NCI-H510A treated with DMSO at 0.1 percent for 48 hours (cell line): Measurements from ENCODE around the gene SYAP1.
A peak's percentile ranks its signal among the peaks of the same experiment; 100 is the strongest.
"Not testable (repeated sequence)": the region's sequence is repeated elsewhere in the genome, so short reads cannot be mapped to it uniquely, and the experiment has no call there.

Experiments used
- DNase-seq: peaks from one replicate; lab custom pipeline; 2025; lab: John Stamatoyannopoulos, UW

Gene SYAP1

GRCh38 chrX:16779815-16780214 is 60.4 kb downstream of the SYAP1 start:
- DNase-seq = not testable (repeated sequence)

- DNase-seq = no peak
These were observed 64.0 kb downstream of the SYAP1 start for GRCh38 chrX:16783452-16783851.

GRCh38 chrX:16784440-16784839 is 65.0 kb downstream of the SYAP1 start:
- DNase-seq = not testable (repeated sequence)

DNA sequence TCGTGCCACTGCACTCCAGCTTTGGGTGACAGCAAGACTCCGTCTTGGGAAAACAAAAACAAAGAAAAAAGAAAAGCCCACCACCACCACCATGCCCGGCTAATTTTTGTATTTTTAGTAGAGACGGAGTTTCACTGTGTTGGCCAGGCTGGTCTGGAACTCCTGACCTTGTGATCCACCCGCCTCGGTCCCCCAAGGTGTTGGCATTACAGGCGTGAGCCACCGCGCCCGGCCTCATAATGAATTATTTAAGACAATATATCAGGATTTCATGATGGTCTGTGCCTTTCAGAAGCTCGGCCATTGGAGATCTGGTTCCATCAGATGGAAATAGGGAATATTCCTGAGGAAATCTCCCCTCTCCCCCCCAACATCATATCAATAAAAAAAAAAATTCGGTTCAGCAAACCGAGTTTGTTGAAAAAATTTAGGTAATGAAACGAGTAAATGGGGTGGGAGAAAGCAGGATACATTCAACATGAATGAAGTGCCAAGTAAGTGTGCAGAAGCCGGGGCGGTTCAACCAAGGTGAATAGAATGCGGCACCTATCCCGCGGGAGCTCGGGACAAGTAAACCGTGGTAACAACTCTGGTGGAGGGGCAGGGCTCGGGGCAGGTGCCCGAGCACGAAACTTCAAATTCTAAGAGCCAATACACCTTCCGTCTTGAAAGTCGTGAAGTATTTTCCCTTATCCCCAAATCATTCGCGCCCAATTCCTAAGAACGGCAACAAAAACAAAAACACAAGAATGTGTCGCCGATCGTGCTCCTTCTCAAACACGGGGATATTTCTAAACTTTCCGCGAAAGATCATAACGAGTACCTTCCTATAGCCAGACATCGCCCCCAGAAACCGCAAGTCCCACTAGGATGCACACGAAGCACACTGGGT is 66.1 kb downstream of the SYAP1 start:
- peak; percentile 30 for DNase-seq

- DNase-seq = peak; percentile 88
These were observed 66.9 kb downstream of the SYAP1 start, which contains the start of gene TXLNG for GRCh38 chrX:16786139-16786790. Gene TXLNG, plus strand, starts transcription at chrX:16786466. Its CDS starts 22 bp downstream, at chrX:16786488.

GRCh38 chrX:16786791-16787735 is 67.7 kb downstream of the SYAP1 start:
- no peak for DNase-seq

GRCh38 chrX:16788477-16788876 is 69.1 kb downstream of the SYAP1 start:
- DNase-seq = no peak

- DNase-seq = no peak
These were observed 76.9 kb downstream of the SYAP1 start for GRCh38 chrX:16796298-16796697.

- DNase-seq = no peak
These were observed 77.9 kb downstream of the SYAP1 start for GRCh38 chrX:16797358-16797757.

DNA sequence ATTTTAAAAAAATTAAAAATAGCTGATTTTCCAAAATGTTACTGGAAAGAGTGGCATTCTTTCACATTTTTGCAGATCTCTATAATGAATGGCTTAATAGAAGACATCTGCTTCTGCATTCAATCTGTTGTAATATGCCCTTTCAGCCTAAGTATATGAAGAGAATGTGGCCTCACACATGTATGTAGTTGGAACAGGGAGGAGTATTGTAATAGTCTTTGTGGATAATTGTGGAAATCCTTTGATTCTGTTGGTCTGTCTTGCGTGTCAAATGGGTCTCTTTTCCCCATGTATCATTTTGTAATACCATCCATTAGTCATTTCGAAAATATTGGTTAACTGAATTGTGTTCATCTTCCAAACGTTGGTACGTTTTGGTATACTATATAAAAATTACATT is 78.4 kb downstream of the SYAP1 start:
- no peak for DNase-seq

GRCh38 chrX:16804923-16805464 is 85.6 kb downstream of the SYAP1 start:
- DNase-seq = no peak

- DNase-seq = peak; percentile 2
These were observed 88.1 kb downstream of the SYAP1 start for GRCh38 chrX:16807548-16807947.

DNA sequence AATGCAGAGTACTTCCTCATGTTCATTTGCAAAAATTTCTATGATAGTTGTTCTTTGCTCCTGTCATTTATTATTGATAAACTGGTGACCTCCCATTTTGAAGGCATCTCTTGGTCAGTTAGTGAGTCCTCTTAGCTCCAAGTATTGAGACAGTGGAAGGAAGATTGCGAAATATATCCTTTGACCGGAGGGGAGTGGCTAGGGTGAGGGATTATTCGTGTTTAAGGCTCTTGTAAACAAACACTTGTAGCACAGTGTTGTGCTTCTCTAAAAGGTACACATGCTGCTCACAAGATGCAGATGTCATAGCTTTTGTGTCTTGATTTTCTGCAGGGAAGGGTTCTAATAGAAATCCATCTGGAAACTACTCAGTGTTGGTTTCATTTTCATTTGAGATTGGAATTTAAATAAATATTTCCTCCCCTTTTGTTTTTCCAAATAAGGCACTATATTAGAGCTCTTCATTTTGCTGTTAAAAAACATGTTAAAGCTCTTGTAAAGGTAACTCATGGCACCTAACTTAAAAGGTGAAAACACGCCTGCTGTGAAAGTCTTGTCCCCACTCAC is 88.6 kb downstream of the SYAP1 start:
- no peak for DNase-seq

- no peak for DNase-seq
These were observed 95.2 kb downstream of the SYAP1 start for GRCh38 chrX:16814597-16814996.
